ENCODE measurements around the gene DOCK8.

GRCh38 chr9:312596-313320 lies 98.1 kb downstream of the DOCK8 start:
- no peak for TF ChIP-seq CTCF (IDR thresholded peaks at IDR 0.05; ENCODE audit: low read length)
- TF ChIP-seq EZH2 (IDR thresholded peaks at IDR 0.05; ENCODE audit: borderline replicate concordance, low read length): no peak

All from OCI-LY1 (cell line).